DMS153 treated with DMSO at 0.1 percent for 48 hours (cell line): Measurements from ENCODE around the gene DERA.
"Not testable (repeated sequence)": the region's sequence is repeated elsewhere in the genome, so short reads cannot be mapped to it uniquely, and the experiment has no call there.

Experiments used
- DNase-seq: peaks from one replicate; lab custom pipeline; 2025; ENCODE audit not compliant: unreplicated experiment; lab: John Stamatoyannopoulos, UW

The DERA gene

DNA sequence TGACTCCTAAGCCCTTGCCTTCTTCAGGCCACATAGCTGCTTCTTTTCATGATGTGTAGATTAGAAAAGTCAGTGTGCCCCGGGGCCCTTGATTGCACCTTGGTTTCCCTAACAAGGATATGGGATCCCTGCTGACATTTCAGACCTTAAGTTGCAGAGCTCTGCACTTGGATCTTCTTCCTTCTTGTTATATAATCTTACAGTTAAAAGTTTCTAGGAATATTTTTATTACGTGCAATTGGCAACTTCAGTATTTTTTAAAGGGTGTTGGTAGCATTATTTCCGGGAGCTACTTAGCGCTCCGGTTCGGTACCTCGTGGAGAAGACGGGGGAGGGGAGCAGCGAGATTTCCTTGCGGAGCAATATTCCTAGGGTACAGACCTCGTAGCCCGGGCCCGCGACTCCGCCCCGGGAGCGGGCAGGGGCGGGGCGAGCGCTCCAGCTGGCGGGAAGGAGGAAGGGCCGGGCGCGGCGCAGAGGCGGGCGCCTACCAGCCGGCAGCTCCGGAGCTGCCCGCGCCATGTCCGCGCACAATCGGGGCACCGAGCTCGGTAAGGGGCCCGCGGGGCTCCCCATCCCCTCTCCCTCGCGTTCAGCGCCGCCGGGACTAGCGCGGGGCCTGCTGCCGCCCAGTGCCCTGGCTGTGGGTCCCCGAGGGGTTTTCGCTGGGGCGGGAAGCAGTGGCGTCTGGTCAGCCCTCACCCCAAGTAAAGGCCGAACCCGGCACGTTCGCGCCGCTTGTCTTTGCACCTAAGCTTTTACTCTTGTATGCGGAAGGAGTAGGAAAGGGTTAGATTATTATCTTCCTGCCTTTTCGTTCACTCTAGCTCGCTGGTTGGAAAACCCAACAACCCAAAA lies at the start of gene DERA:
DERA (plus strand) TSS at position 469 of the 858 bp plus-strand sequence; CDS start at position 521, 52 bp downstream.
- peak; percentile 84 for DNase-seq

- no peak for DNase-seq
These were observed 49.7 kb upstream of the DERA start for GRCh38 chr12:15861404-15861803.

DNA sequence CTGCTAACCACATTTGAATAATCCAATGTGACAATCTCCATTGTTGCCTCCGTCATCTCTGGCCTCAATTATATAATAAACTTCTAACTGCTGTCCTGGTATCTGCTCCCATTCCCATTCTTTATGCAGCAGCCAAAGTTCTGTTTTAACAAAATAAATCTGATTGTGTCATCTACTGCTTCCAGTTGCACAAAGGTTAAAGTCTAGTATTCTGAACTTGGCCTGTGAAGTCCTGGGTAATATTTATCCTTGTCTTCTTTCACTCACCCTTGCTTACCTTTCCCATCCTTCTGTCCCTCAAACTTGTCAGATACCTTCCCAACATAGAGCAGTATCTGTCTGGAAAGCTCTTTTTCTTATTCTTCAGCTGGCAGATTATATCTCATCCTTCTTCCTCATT lies 48.3 kb upstream of the DERA start:
- DNase-seq: no peak

DNA sequence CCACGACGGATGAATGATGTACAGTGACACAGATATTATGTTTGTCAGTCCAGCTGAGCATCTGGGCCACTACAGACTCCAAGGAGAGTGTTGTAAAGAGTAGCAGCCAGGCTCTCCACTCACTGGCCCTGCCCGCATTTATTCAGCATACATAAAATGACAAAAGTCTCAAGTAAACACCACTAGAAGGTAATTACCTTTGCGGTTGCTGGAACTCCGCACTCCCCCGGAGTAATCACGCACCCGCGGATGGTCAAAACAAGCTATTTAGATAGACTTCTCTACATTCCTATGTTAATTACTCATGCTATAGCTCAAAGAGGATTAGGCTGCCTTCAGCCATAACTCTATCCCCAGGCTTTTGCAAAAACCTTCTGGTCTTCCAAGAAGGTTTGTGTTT lies 47.8 kb upstream of the DERA start:
- DNase-seq: no peak

DNA sequence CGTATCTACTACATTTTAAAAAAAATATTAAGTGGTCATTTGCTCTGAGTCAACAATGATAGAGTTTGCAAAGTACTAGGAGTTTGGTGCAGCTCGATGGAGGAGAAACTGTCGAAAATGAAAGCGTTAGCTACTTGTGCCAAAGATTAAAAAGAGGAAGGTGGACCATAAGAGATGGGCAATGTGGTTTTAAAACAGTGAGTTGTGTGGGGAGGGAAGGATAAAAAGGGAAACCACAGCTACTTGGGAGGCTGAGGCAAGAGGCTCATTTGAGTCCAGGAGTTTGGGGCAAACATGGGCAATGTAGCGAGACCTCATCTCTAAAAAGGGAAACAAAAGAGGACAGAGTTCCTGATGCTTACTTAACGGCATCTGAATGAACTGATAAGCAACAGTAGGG lies 47.1 kb upstream of the DERA start:
- no peak for DNase-seq

GRCh38 chr12:15868186-15868585 lies 42.9 kb upstream of the DERA start:
- no peak for DNase-seq

- no peak for DNase-seq
These were observed 37.6 kb upstream of the DERA start for GRCh38 chr12:15873556-15873955.

DNA sequence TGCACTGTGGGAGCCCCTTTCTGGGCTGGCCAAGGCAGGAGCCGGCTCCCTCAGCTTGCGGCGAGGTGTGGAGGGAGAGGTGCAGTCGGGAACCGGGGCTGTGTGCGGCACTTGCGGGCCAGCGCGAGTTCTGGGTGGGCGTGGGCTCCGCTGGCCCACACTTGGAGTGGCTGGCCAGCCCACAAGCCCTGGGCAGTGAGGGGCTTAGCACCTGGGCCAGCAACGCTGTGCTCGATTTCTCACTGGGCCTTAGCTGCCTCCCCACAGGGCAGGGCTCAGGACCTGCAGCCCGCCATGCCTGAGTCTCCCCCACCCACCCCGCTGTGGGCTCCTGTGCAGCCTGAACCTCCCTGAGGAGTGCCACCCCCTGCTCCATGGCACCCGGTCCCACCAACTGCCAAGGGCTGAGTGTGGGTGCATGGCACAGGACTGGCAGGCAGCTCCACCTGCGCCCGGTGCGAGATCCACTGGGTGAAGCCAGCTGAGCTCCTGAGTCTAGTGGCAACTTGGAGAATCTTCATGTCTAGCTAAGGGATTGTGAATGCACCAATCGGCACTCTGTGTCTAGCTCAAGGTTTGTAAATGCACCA lies 36.5 kb upstream of the DERA start:
- DNase-seq: not testable (repeated sequence)

DNA sequence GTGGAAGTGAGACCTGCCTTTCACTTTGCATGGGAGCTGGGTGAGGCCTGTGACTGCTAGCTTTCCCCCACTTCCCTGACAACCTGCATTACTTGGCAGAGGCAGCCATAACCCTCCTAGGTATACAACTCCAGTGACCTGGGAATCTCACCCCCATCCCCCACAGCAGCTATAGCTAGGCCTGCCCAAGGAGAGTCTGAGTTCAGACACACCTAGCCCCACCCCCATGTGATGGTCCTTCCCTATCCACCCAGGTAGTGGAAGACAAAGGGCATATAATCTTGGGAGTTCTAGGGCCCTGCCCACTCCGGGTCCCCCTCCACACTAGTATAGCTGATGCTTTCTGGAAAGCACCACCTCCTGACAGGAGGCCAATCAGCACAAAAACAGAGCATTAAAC lies 35.3 kb upstream of the DERA start:
- no peak for DNase-seq

DNA sequence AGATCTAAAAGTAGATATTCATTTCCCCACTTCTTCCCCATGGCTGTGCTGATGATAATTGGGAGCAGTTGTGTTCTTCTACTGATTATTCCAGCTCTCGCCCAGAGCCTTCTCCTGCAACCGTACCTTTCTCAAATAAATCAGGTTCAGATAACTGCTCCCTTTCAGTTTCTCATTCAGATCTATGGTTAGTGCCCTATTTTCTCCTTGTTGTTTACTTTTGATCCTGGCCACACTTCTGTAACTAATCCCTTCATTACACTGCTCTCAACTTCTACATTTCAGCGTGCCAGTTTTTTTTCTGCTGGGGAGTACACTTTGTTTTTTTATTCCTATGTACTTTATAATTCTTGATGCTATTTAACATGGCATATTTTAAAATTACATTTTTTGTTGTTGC lies 31.7 kb upstream of the DERA start:
- no peak for DNase-seq

- DNase-seq: peak; percentile 58
These were observed 30.4 kb upstream of the DERA start for GRCh38 chr12:15880721-15881120.

GRCh38 chr12:15882118-15882971 lies 28.8 kb upstream of the DERA start, which contains the start of gene STRAP:
STRAP (plus strand) TSS chr12:15882387; CDS start chr12:15882708, 321 bp downstream.
- DNase-seq: peak; percentile 91

DNA sequence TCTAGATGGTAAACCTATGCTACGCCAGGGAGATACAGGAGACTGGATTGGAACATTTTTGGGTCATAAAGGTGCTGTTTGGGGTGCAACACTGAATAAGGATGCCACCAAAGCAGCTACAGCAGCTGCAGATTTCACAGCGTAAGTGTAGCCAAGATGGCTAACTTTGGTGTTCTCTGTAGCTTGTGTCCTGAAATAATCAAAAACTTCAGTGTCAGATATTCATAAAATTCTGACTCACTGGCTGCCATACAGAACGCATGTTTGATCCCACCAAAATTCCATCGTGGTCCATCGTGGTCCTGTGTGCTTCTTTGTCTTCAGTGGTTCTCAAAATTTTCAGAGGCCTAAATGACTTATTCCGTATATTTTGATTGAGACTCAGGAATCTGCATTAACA lies 27.6 kb upstream of the DERA start:
- no peak for DNase-seq

GRCh38 chr12:15886372-15887042 lies 24.6 kb upstream of the DERA start:
- peak; percentile 24 for DNase-seq

GRCh38 chr12:15887043-15887817 lies 23.9 kb upstream of the DERA start:
- DNase-seq: no peak

DNA sequence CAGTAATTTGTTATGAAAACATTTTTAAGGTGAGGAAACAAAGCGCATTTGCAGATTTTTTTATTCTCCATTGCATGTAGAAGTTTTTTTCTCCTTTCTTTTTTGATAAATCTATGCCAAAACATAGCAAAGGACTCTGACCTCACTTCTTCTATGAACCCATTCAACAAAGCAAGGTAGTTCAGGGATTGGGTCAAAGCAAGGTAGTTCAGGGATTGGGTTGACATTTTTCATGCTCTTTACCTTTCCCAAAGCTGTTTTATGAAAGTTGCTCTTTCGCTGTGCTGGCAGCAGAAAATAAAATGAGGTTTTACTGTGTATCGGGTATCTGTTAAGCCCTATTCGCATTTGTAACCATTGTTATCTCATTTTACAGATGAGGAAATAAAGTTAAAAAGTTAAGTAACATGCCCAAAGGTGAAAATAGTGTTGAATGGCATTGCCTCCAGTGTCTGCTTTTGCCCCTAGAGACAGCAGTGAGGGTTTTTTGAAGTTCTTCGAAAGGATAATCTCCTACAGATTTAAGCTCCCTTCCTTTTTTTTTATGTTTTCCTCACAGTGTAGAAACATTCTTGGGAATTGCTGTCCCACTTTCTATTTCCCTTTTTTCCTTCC lies 18.4 kb upstream of the DERA start:
- no peak for DNase-seq

- no peak for DNase-seq
These were observed 17.9 kb upstream of the DERA start for GRCh38 chr12:15893260-15893659.

DNA sequence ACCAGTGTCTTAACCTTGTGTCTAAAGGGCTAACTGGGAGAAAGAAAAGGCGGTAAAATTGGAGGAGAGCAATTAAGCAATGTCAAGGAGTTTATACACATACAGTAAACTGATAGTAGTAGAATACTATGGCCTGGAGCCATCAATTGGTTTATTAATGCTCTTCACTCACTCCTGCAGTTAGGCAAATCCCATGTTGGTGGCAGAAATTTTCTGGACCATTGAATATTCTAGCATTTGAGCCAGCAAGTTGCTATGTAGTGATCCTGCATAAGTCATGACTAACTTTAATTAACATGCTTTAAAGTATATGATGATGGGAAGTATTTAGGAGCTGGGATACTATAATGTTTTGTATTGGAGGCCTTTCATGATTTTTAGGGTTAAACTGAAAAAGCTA lies 14.3 kb upstream of the DERA start:
- no peak for DNase-seq

DNA sequence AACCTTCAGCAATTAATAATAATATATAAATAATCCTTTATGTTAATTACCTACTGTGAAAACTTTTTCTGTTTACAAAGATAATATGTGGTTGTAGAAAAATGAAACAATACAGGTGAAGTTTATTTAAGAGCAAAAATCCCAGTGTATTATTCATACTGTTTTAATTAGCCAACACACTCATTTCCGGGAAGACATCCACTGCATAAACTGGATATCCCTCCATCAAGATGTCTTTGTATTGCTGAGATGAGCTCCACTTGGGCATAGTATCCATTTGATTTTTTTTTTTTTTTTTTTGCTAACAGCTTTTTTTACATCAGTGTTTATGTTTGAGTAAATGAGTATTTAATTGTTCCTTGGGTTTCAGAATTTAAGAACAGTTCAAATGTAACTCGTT lies 13.7 kb upstream of the DERA start:
- DNase-seq: no peak
